ENCODE data around the gene ABCB8.

GRCh38 chr7:151013733-151014497 lies 14.3 kb upstream of the ABCB8 start:
- TF ChIP-seq POLR2A (IDR thresholded peaks at IDR 0.05) = no peak
- no peak for TF ChIP-seq CTCF (IDR thresholded peaks at IDR 0.05)
